NCI-H2227 treated with DMSO at 0.1 percent for 48 hours (cell line): ENCODE measurements around the gene SLAMF1.
"Not testable (repeated sequence)": the region's sequence is repeated elsewhere in the genome, so short reads cannot be mapped to it uniquely, and the experiment has no call there.

Experiments used
- DNase-seq: peaks from one replicate; lab custom pipeline; 2025; lab: John Stamatoyannopoulos, UW

Gene SLAMF1, protein sequence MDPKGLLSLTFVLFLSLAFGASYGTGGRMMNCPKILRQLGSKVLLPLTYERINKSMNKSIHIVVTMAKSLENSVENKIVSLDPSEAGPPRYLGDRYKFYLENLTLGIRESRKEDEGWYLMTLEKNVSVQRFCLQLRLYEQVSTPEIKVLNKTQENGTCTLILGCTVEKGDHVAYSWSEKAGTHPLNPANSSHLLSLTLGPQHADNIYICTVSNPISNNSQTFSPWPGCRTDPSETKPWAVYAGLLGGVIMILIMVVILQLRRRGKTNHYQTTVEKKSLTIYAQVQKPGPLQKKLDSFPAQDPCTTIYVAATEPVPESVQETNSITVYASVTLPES

DNA sequence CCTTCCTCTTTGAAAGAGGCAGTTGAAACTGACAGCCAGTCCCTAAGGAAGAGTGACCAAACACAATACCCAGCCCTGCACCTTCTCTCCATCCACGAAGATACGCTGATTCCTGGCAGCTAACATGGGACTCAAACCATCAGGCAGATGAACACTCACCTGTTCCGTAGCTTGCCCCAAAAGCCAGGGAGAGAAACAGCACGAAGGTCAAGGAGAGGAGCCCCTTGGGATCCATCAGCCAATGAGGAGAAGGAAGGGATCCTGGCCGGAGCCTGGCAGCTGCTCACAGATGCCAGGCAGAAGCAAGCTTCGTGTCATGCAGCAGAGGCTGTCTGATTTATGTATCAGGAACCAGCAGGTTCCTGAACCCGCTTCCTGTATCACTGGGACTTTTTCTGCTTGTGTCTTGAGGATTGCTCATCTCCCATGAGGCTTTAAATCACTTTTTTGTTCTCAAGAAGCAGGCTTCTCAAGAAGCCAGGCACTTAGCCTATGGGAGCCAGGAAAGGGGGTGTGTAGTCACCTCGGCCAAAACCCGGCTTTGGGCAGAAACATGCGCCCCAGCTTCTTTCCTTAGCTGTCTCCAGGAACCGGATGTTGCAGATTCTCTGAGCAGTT lies at the start of gene SLAMF1:
TSS of gene SLAMF1 (minus strand) at position 334 of the 618 bp plus-strand sequence. CDS start at position 235, 99 bp downstream.
- DNase-seq, result no peak

DNA sequence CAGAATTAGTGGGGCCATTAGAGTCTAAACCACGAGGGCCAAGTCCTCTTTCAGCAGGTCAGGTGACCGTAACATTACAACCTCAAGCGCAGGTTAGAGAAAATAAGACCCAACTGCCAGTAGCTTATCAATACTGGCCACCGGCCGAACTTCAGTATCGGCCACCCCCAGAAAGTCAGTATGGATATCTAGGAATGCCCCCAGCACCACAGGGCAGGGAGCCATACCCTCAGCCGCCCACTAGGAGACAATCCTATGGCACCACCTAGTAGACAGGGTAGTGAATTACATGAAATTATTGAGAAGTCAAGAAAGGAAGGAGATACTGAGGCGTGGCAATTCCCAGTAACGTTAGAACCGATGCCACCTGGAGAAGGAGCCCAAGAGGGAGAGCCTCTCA lies 45.5 kb upstream of the SLAMF1 start:
- DNase-seq, result not testable (repeated sequence)

DNA sequence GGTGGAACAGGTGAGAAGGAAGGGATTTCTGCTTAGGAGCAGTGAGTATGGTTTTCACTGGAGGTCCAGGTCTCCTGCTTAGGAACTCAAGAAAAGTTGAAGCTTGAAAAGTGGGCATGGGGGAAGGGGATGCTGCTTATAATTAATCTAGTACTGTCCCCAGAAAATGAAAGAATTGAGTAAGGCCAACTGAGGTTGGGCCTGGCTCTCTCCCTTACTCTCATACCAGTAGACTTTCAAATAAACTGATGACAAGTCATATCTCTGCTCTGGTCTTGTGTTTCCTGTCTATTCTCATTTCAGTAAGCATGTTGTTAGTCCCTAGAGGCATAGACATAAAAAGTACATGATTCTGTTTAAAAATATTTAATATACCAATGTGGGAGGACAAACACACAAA lies 38.4 kb upstream of the SLAMF1 start:
- no peak for DNase-seq

DNA sequence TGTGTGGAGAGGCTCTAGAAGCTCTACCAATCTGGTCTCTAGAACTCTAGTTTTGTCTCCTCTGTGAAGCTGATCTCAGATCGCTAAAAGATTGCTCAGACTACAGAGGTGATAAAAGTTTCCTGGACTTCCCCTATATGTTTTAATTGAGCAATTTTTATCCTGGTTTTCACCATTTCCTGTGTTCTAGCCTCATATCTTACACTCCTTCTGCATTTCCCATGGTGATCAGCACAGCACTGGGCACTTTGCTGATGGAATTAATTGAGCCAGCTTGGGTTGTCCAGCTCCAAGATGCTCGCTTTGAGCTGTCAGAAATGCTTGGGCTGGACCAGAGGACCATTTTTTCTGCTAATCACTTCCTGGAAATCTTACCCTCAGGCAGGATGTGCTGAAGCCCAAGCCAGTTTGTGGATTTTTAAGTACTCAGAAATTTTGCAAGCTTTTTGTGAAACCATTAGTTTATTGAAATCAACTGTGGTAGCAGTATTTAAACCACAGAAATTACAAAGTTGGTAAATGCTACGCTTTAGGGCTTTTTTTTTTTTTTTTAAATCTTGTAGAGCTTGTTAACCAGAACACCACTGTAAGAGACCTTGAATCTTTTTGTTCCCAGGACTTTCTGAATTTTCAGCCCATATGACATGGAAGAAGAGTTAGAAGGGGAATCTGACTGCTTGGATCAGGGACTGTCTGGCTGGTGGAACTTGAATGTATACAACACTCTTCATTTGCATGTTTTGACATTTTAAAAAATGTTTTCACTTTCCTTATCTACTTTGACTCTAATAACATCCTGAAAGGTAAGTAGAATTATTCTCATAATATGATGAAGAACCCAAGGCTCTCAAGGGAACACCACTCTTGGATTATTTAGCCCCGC lies 36.4 kb upstream of the SLAMF1 start:
- DNase-seq, result no peak

DNA sequence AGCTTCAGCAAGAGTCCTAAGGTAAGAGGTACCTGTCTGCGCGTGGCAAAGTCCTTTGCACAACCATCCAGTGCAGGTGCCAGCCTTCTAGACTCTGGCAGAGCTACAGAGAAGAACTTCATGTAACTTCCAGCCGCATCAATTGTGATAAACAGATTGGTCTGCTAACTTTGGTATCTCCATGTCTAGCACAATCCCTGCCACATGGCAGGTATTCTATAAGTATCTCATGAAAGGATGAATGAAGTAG lies 35.0 kb upstream of the SLAMF1 start:
- DNase-seq, result no peak

DNA sequence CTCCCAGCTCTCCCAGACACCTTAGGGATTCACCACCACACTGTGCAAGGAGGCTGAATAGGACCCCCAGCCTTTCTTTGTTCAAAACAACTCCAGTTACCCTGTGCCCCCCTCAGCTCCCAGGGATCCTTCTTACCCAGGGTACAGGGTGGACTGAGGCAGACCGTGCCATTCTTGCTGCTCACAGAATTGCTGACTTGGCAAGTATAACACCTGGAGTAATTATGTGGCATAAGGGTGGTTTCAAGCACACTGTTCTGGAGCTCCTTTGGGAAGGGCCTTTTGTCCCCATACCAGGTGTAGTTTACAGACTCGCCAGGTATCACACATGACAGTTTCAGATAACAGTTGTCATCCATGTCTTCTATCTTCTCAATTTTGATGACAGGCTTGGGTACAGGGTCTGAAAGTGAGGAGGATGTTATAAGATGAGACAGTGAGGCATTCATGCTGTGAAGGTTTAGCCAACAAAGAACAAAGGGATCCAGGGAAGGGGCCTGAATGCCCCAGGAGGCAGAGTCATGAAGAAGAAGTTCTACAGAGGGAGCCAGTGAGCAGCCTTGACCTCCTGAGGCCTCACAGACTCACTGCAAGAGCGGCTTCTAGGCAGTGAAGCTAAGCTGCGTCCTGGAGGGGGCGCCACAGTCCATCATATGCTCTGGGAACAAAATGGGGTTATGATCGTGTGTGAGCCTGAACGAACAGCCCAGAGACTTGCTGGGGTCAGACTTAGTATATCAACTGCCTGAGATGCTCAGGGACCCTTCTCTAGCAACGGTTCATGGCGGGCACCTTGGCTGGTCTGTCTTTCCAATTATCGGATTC lies 34.4 kb upstream of the SLAMF1 start:
- DNase-seq, result peak; percentile 16

DNA sequence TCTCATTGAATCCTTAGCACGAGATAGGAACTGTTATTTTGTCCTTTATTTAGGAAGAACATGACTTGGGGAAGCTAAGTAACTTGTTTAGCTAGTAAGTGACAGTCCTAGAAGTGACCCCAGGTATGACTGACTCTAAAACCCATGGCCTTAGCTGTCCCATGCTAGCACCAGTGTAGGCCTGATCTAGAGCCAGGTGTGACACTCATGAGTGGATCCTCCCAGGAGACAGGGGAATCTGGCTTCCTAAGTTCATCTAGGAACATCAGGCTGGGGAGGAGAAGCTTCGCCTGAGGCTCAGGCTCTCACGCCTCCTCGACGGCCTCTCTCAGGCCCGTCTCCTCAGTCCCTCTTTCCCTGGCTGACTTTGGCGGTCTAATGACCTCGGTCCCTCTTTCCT lies 33.6 kb upstream of the SLAMF1 start:
- no peak for DNase-seq

DNA sequence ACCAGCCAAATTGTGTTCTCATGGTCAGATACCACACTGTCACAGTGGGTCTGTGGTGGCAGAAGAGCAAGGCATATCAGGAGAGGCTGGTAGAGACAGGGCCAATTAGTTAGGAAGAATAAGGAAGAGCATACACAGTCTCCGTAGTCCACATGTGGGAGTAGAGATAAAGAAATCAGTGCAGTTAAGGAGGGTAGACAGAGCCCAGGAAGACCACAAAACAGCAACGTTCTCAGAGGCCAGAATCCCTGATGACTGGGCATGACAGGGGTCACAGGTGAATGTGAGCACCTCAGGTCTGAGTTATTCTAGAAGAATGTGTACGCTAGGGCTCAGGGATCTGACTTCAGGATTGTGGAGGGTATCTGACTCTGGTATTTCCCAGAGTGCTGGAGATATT lies 33.0 kb upstream of the SLAMF1 start:
- DNase-seq, result no peak

DNA sequence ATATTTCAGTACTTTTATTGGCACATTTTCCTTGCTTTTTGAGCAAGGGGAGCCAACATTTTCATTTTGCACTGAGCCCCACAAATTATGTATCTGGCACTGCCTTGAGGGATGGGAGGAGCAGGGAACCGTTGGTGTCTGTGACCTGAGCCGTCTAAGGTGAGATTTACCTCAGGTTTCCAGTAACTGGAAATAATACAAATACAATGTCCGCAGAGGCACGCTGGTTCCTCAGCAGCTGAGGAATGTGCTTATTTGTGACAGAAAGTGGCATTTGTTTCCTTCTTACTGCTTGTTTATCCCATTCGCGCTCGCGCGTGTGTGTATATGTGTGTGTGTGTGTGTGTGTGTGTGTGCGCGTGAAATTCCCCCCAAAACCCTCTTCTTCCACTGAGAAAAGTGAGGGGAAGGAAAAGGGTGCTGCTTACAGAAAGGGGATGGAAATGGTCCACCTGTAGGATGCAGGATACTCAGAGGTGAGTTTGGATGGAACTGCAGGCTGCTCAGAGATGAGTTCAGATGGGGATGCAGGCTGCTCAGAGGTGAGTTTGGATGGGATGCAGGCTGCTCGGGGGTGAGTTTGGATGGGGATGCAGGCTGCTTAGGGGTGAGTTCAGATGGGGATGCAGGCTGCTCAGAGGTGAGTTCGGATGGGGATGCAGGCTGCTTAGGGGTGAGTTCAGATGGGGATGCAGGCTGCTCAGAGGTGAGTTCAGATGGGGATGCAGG lies 30.2 kb upstream of the SLAMF1 start:
- no peak for DNase-seq

DNA sequence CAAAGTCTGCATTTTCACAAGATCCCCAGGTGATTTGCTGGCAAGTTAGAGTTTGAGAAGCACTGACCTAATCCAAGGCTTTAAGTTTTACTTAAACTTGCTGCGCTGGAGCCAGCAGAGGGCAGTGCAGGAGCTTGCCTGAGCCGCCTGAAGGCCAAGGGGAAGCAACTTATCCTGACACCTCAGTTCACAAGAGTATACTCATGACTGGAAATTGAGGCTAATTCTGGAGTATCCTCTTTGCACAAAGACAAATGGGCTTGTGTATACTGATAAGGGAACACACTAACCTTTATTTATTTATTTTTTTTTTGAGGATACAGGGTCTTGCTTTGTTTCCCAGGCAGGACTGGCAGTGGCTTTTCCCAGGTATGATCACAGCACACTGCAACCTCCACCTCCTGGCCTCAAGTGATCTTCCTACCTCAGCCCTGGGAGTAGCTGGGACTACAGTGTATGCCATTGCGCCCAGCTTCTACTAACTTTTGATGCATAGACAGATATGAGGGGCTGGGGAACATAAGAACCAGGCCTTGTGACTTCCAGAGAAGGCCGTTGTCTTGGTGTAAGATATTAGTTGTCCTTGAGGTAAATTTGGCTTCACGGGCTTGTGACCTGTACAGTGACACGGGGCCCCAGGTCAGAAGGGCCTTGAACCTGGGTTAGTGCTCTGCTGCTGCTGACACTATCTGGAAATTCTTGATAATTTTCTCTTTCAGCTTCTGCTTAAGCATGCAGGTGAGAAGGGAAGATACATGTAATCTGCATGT lies 29.0 kb upstream of the SLAMF1 start:
- DNase-seq, result peak; percentile 23

DNA sequence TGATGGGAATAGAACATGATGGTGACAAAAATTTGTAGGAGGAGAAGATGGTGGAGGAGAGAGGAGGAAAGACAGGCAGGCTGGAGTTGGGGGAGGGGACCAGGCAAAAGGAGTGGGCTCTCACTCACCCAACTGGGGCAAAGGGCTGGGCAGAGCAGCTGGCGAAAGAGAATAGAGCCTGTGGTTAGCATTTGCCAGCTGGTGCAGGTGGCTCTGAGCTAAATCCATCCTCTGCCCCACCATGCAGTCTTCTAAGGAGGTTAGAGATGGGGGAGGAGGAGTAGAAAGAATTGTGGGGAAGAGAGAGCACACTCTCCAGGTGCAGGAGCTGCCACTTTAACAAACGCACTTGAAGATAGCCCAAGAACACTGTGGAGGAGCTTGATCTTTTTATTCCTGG lies 27.6 kb upstream of the SLAMF1 start:
- no peak for DNase-seq

DNA sequence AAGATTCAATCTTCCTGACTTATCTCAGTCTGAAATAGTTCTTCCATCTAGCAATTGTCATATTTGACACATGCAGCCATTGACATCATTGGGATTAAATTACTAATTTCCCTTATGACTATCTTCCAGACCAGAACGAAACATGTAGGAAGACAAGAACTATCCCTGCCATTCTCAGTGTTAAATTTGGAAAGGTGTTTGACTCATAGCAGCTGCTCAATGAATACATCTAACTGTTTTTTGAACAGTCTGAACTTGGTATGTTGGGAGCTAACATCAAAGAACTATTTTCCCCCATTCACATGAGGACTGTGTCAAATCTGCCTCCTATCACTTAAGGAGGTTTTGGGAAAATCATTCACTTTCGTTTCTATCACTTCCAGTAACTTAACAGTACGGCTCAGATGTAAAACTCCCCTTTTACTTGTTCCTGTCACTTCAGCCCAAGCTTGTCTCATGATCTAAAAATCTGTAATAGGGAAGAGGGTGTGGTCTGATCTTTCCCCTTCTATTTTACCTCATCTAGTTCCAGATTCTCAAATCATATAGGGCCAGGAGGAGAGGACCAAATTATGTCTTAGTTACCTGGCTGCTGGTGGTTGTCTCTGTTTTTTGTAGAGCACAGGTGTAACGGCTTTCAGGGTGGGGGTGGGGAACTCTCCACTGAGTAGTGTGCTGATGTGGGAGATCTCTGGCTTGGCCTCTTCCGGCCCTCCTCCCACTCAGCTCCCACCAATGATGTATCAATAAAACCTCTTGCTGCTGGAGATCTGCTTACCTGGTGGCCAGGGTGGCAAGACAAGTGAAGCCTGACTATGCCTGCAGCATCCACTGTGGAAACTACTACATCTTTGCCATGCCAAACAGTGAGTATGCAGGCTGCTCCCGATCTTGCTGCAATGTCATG lies 26.2 kb upstream of the SLAMF1 start:
- no peak for DNase-seq

DNA sequence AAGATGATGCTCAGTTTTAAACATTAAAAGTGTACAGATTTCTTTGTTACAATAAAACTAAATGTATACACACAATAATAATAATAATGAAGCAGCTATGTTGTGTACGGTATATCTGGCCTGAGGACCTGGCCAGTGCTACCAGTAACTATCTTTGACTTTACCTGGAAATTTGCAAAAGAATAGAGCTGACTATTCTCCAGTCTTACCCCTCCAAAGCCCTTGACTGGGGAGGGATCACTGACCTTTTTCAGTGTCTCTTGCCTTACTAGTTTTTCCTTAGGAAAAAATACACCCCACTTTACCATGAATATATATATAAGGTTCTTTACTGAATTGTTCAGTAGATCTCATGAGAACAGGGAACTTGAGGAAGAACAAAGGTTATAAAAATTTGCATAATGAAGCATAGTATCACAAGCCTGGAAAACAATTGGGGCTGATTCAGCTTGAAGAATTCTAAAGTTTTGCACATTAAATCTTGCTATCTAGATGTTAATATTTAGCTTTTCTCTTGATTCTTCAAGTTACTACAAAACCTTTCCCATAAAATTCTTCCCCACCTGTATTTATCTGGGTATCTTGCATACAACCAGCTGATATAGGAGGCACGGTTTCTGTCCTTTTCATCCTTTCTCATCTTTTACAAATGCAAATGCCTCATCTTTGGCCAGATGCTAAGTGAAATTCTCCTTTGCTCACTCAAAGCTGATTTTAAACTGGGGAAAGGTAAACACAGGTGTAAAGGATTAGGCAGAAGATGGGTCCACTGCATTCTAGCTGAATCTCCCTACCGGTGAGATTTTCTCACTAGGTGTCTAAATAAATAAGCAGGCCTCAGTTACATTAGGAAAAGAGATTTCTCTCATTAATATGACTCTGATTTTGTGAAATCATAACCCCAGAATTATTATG lies 25.0 kb upstream of the SLAMF1 start:
- DNase-seq, result no peak

DNA sequence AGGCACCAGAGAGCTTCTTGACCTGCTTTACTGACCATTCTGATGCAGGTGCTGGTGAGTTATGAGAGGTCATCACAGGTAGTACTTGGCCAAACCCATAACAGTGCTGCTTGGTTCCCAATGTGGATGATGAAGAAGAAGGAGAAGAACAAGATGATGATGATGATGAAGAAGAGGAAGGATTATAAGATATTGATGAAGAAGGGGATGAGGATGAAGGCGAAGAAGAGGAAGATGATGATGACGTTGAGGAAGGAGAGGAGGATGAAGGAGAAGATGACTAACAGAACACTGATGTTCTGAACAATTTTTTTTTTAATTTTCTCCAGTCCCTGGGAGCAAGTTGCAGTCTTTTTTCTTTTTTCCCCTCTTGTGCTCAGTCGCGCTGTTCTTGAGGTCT lies 23.9 kb upstream of the SLAMF1 start:
- no peak for DNase-seq

DNA sequence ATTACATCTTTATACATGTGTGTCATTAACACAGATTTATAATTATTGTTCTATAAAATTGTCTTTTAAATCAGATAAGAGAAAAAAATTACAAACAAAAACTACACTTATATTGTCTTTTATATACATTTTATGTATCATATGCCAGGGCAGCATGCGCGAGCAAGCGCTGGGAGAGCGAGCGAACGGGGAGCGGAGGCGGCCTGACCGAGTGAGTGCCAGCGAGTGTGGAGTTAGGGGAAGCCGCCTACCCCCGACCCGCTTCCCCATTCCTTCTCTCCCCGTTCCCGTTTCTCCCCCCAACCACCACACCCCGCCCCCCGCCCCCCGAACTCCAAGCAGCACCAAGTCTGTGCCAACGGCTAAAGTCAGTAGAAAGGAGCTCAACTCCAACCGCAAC lies 23.0 kb upstream of the SLAMF1 start:
- no peak for DNase-seq

DNA sequence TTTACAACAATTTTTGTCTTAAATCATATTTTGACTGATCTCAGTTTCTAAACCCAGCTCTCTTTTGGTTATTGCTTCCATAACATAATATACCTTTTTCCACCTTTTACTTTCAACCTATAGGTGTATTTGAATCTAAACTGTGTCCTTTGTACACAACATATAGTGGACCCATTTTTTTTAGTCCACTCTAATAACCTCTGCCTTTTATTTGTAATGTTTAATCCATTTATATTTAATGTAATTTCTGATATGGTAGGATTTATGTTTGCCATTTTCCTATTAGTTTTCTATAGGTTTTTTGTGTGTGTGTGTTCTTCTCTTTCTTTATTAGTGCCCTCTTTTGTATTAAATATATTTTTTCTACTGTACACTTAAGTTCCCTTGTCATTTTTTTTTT lies 22.4 kb upstream of the SLAMF1 start:
- DNase-seq, result no peak

DNA sequence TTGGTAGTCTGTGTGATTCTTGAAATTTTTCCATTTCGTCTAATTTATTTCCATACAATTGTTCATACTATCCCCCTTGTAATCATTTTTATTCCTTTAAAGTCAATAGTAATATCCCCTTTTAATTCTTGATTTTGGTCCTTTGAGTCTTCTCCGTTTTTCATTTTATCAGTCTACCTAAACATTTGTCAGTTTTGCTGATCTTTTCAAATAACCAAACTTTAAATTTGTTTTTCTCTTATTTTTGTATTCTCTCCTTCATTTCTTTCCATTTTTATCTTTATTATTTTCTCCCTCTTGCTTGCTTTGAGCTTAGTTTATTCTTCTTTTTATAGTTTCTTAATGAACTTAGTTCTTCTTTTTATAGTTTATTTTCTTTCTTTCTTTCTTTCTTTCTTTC lies 21.1 kb upstream of the SLAMF1 start:
- DNase-seq, result no peak

DNA sequence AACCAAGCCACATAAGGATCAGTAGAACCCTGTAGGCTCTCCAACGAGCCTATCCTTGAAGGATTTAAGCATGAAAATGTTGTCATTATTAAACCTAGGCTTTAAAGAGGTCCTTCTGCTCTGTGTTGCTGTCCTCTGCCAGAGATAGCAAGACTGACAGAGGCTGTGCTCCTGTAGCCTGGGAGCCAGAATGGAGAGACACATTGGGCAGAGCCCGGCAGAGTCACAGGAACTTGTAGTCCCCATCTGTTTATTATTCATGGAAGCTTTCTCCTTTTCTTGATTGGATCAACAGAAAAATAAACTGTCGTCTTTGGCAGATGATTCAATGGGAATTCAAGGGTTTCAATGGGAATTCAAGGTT lies 19.2 kb upstream of the SLAMF1 start:
- no peak for DNase-seq
